ENCODE results near the gene NAA10.

Gene NAA10

DNA sequence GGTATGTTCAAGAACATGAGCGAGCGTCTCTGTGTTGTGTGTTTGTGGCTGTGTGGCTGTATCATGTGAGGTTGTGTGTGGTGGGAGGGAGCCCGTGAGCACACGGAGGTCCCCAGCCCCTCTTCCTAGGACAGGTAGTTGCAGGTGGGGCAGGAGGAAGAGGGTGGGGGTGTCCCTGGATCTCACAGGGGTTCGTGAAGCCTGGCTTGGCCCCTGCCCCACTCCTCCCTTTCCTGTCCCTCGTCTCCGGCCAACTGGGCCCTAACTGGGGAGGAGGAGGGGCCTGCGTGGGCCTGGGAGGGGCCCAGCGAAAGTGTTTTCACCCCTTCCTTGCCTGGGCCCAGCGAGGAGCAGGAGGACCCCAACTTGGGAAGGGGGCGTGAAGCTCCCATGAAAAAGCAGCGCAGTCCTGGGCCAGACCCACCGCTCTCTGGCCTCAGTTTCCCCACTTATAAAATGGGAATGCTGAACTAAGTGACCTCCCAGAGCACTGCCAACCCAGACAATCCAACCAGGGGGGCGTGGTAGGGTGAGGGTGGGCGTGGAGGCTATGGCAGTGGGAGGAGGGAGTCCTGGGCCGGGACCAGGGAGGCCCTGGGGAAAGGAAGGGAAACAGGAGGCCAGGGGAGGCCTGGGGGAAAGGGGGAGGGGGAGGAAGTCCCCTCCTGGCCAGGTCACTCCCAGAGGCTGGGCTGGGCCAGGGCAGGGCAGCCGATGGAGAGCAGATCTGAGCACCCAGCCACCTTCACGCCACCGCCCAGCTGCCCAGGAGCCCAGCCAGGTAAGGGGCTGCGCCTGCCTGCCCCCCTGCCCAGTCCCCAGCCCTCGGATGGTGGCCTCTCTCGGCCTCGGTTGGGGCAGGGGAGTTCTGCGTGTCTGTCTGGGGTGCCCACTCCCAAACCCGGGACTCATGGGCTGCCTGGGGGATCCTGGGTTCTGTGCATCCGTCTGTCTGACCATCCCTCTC, 30.6 kb downstream of the NAA10 start, which contains the start of gene AVPR2:
TSS of gene AVPR2 (plus strand) at position 683 of the 967 bp plus-strand sequence. CDS start 473 bp downstream, outside the sequence.
- H3K9me3 ChIP-seq (ENCODE audit: severe bottlenecking): no peaks in the 10 kb centered on the region
- H3K27me3 ChIP-seq (ENCODE audit: insufficient read depth, poor library complexity, severe bottlenecking): no peaks in the 10 kb centered on the region
- H3K4me3 ChIP-seq (ENCODE audit: severe bottlenecking): no peak within 1 kb of the TSS
- H3K36me3 ChIP-seq (ENCODE audit: low read depth): no peaks in the 10 kb centered on the region
- DNase-seq (ENCODE audit: low spot score) (no peak), ATAC-seq (ENCODE audit: low read depth) (no peak)
- H3K4me1 ChIP-seq (ENCODE audit: insufficient read depth, poor library complexity, severe bottlenecking): peaks cover 15% of the 10 kb centered on the region
- no peak within 1 kb of the TSS for H3K27ac ChIP-seq (ENCODE audit: poor library complexity, severe bottlenecking)
- TF ChIP-seq CTCF (IDR thresholded peaks at IDR 0.05; ENCODE audit: poor library complexity, severe bottlenecking): no peak

DNA sequence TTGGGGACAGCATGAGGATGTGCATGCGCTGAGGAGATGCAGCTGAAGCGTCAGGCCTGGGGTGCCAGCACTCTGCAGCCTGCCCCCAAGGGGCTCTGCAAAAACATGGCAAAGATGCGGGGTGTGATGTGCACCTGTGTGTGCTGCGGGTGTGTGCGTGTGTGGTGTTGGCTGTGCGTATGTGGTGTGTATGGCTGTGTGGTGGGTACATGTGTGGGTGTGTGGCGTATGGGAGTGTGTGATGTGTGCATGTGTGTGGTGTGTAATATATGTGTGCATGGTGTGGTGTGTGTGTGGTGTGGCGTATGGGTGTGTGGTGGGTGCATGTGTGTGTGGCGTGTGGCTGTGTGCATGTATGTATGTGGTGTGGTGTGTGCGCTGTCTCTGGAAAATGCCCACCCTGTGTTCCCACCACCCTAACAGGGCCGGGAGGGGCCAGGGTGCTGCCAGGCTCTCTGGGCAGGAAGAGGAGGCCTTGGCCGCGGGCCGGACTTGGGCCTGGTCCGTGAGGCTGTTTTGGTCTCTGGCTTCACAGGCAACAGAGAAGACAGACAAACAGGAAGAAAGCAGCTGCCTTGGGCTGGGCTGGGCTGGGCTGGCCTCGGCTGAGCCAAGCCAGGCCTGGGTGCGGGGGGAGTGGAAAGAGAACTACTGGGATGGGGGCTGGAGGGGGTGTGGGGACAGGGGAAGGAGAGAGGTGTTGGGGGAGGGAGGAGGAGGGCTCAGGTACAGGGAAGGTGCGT, 31.4 kb downstream of the NAA10 start:
- Histone ChIP-seq H3K9me3 (ENCODE audit: severe bottlenecking) (no peaks in the 10 kb centered on the region), H3K36me3 (ENCODE audit: low read depth) (no peaks in the 10 kb centered on the region), H3K27me3 (ENCODE audit: insufficient read depth, poor library complexity, severe bottlenecking) (no peaks in the 10 kb centered on the region), H3K4me1 (ENCODE audit: insufficient read depth, poor library complexity, severe bottlenecking) (peaks cover 15% of the 10 kb centered on the region), H3K4me3 (ENCODE audit: severe bottlenecking) (no peak overlapping the region), H3K27ac (ENCODE audit: poor library complexity, severe bottlenecking) (no peak overlapping the region)
- TF ChIP-seq CTCF (IDR thresholded peaks at IDR 0.05; ENCODE audit: poor library complexity, severe bottlenecking): no peak
- peak; percentile 16 for DNase-seq (ENCODE audit: low spot score)
- no peak for ATAC-seq (ENCODE audit: low read depth)

- no peak for TF ChIP-seq CTCF (IDR thresholded peaks at IDR 0.05; ENCODE audit: poor library complexity, severe bottlenecking)
- Histone ChIP-seq H3K9me3 (ENCODE audit: severe bottlenecking) (no peaks in the 10 kb centered on the region), H3K27ac (ENCODE audit: poor library complexity, severe bottlenecking) (peak overlapping the region; percentile 69), H3K36me3 (ENCODE audit: low read depth) (no peaks in the 10 kb centered on the region), H3K27me3 (ENCODE audit: insufficient read depth, poor library complexity, severe bottlenecking) (no peaks in the 10 kb centered on the region), H3K4me3 (ENCODE audit: severe bottlenecking) (no peak overlapping the region), H3K4me1 (ENCODE audit: insufficient read depth, poor library complexity, severe bottlenecking) (peaks cover 15% of the 10 kb centered on the region)
- DNase-seq (ENCODE audit: low spot score) (no peak), ATAC-seq (ENCODE audit: low read depth) (peak; percentile 50)
Measured at GRCh38 chrX:153902385-153902784, 32.5 kb downstream of the NAA10 start.

GRCh38 chrX:153901753-153902140, 33.1 kb downstream of the NAA10 start:
- H3K27ac ChIP-seq (ENCODE audit: poor library complexity, severe bottlenecking): peak overlapping the region; percentile 69
- no peak for ATAC-seq (ENCODE audit: low read depth)

More at GRCh38 chrX:153901753-153902140, 33.1 kb downstream of the NAA10 start:
- no peaks in the 10 kb centered on the region for H3K27me3 ChIP-seq (ENCODE audit: insufficient read depth, poor library complexity, severe bottlenecking)
- H3K36me3 ChIP-seq (ENCODE audit: low read depth): no peaks in the 10 kb centered on the region
- peaks cover 15% of the 10 kb centered on the region for H3K4me1 ChIP-seq (ENCODE audit: insufficient read depth, poor library complexity, severe bottlenecking)
- H3K9me3 ChIP-seq (ENCODE audit: severe bottlenecking): no peaks in the 10 kb centered on the region
- no peak for TF ChIP-seq CTCF (IDR thresholded peaks at IDR 0.05; ENCODE audit: poor library complexity, severe bottlenecking)
- no peak overlapping the region for H3K4me3 ChIP-seq (ENCODE audit: severe bottlenecking)
- no peak for DNase-seq (ENCODE audit: low spot score)

Measured in RWPE2 (cell line).